Peyer's patch (tissue), 4 donors: ENCODE data around the gene CASKIN1. TPM values are rescaled to one million over a fixed set of nuclear protein-coding genes. Genes with fewer than 3 reads are reported as not detected.
A peak's percentile ranks its signal among the peaks of the same experiment; 100 is the strongest.

Source experiments
- DNase-seq, 3 donors: peaks; one replicate each; pipeline ENCODE4 v3.0.0-alpha.2; 2017 to 2019
- H3K27ac ChIP-seq, 4 donors: fragments of 200-600 bp; sonication (generic); one replicate each; pipeline ENCODE4 v1.5.1; 2016 to 2019
- H3K27me3 ChIP-seq, 2 donors: fragments of 200-600 bp; sonication (generic); one replicate each; pipeline ENCODE4 v1.5.1; 2019
- H3K36me3 ChIP-seq, 3 donors: fragments of 200-600 bp; sonication (generic); one replicate each; pipeline ENCODE4 v1.5.1; 2016 to 2019
- H3K4me1 ChIP-seq, 4 donors: fragments of 200-600 bp; sonication (generic); one replicate each; pipeline ENCODE4 v1.5.1; 2016 to 2019
- H3K4me3 ChIP-seq, 4 donors: fragments of 200-600 bp; sonication (generic); 1 replicate in 3 of 4; 2 replicates in 1 of 4; pipeline ENCODE4 v1.5.1; 2016 to 2019; ENCODE audit warnings: mild to moderate bottlenecking in 1 of 4
- H3K9me3 ChIP-seq, 4 donors: fragments of 200-600 bp; sonication (generic); one replicate each; pipeline ENCODE4 v1.5.1; 2016 to 2019; ENCODE audit warnings: mild to moderate bottlenecking in 1 of 4
- POLR2A ChIP-seq, 2 donors: fragments of 450-650 bp; IDR thresholded peaks; one replicate each; pipeline ENCODE4 v1.5.1; 2017; ENCODE audit warnings: antibody characterized with exemption in 2 of 2, mild to moderate bottlenecking in 2 of 2, moderate library complexity in 2 of 2
- total RNA-seq, 4 donors: library from RNA; depleted of rRNA; stranded (reverse); fragments of >200 nt; gene quantifications; one replicate each; pipeline ENCODE4 v1.1.0, GENCODE V29; 2016
- TF ChIP-seq, protein P1 (sequence below), 6 experiments: fragments of 450-650 bp in 4 of 6; fragments of 200-600 bp in 2 of 6; sonication (generic) in 1 of 6; IDR thresholded peaks; one replicate each; pipeline ENCODE4 v1.5.1; 2017 to 2019; ENCODE audit warnings: antibody characterized with exemption in 6 of 6, mild to moderate bottlenecking in 3 of 6, moderate library complexity in 1 of 6

Gene CASKIN1
- total RNA-seq, 4 donors from 2014 or later: not detected

DNA sequence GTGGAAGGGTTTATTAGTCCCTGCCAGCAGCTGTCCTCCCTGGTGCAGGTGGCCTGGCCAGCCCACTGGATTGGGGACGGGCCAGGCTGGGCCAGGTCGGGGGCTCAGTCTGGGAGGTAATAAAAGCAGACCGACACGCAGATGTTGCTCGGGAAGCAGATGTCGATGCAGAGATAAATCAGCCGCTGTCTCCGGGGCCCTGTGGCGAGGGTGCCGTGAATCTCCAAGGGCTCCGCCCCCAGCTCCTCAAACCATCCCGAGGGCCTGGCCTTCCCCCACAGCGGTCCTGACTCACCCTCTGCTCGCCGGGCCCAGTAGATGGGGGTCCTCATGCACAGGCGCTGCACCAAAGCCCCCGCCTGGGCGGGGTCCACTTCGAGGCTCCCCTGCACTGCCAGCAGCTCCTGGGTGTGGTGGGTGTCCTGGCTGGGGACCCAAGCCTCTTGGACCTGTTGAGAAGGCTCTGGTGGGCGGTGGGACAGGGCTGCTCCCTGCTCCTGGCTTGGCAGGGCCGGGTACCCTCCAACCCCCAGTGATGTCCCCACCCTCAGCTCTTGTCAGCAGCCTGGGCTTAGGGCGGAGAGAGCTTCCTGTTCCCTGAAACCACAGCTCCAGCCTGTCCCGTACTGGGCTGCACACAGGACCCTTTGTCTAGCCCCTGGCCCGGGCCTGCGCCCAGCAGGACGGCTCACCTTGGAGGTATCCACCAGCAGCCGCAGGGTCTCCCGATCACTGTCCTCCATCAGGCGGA, 13.0 kb upstream of the CASKIN1 start:
- Histone ChIP-seq H3K4me1 (peaks cover 0 to 37% (median 9%) of the 10 kb centered on the region in 4 donors), H3K27ac (no peak overlapping the region), H3K4me3 (no peak overlapping the region), H3K27me3 (no peaks in the 10 kb centered on the region), H3K9me3 (no peaks in the 10 kb centered on the region), H3K36me3 (peaks cover 0 to 36% (median 0%) of the 10 kb centered on the region in 3 donors)
- DNase-seq: no peak
- TF ChIP-seq, protein P1, sequence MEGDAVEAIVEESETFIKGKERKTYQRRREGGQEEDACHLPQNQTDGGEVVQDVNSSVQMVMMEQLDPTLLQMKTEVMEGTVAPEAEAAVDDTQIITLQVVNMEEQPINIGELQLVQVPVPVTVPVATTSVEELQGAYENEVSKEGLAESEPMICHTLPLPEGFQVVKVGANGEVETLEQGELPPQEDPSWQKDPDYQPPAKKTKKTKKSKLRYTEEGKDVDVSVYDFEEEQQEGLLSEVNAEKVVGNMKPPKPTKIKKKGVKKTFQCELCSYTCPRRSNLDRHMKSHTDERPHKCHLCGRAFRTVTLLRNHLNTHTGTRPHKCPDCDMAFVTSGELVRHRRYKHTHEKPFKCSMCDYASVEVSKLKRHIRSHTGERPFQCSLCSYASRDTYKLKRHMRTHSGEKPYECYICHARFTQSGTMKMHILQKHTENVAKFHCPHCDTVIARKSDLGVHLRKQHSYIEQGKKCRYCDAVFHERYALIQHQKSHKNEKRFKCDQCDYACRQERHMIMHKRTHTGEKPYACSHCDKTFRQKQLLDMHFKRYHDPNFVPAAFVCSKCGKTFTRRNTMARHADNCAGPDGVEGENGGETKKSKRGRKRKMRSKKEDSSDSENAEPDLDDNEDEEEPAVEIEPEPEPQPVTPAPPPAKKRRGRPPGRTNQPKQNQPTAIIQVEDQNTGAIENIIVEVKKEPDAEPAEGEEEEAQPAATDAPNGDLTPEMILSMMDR (IDR thresholded peaks at IDR 0.05): no peak
- no peak for TF ChIP-seq POLR2A (IDR thresholded peaks at IDR 0.05)

DNA sequence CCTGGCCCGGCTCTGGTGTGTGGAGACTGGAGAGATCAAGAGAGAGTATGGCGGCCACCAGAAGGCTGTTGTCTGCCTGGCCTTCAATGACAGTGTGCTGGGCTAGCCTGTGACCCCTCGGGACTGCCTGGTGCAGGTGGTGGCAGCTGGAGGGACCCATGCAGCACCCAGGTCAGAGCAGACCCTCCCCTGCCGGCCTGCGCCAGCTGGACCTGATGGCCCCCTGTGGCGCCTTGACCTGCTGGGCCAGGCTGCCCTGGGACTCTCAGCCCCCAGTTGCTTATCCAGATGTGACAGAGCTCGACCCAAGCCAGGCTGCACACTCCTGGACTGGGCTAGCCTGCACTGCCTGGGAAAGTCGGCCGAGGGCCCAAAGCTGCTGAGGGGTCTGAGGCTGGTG, 12.4 kb upstream of the CASKIN1 start:
- no peak for TF ChIP-seq POLR2A (IDR thresholded peaks at IDR 0.05)
- TF ChIP-seq, protein P1 (IDR thresholded peaks at IDR 0.05): no peak
- no peaks in the 10 kb centered on the region for H3K9me3 ChIP-seq
- H3K27ac ChIP-seq: no peak overlapping the region
- H3K4me3 ChIP-seq: no peak overlapping the region
- no peaks in the 10 kb centered on the region for H3K27me3 ChIP-seq
- peaks cover 0 to 36% (median 0%) of the 10 kb centered on the region in 3 donors for H3K36me3 ChIP-seq
- DNase-seq: no peak
- H3K4me1 ChIP-seq: peaks cover 0 to 35% (median 7%) of the 10 kb centered on the region in 4 donors

DNA sequence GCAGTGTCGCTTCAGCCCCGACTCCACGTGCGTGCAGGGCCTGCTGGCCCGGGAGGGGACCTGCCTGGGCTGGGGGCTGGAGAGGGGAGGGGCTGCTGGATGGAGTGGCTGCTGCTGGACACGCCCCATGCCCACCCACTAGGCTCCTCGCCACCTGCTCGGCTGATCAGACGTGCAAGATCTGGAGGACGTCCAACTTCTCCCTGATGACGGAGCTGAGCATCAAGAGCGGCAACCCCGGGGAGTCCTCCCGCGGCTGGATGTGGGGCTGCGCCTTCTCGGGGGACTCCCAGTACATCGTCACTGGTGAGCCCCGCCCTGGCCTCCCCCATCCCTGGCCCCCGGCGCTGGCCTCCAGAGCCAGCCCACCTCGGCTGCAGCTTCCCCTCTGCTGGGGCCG, 11.9 kb upstream of the CASKIN1 start:
- Histone ChIP-seq H3K27ac (no peak overlapping the region), H3K36me3 (peaks cover 0 to 36% (median 0%) of the 10 kb centered on the region in 3 donors)
- DNase-seq: no peak

DNA sequence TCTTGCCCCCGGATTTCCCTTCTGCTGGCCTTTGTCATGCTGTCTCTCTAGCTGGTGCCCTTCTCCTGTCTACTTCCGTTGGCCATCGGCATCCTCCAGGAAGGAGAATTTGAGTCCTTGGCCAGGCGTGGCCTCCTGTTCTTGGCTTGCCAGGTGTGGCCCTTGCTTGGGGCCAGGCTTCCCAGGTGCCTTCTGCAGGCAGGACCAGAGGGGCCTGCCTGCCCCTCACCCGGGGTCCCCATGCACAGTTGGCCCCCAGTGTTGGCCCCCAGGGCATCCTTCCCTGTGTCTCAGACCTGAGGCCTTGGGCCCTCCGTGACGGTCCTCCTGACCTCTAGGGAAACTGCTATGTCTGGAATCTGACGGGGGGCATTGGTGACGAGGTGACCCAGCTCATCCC, 11.5 kb upstream of the CASKIN1 start:
- peaks cover 0 to 36% (median 0%) of the 10 kb centered on the region in 3 donors for H3K36me3 ChIP-seq
- no peaks in the 10 kb centered on the region for H3K27me3 ChIP-seq

More for the DNA sequence above, 11.9 kb upstream of the CASKIN1 start:
- no peaks in the 10 kb centered on the region for H3K9me3 ChIP-seq
- H3K4me3 ChIP-seq: no peak overlapping the region
- TF ChIP-seq, protein P1 (IDR thresholded peaks at IDR 0.05): no peak
- no peak for TF ChIP-seq POLR2A (IDR thresholded peaks at IDR 0.05)
- H3K27me3 ChIP-seq: no peaks in the 10 kb centered on the region
- peaks cover 0 to 30% (median 6%) of the 10 kb centered on the region in 4 donors for H3K4me1 ChIP-seq

DNA sequence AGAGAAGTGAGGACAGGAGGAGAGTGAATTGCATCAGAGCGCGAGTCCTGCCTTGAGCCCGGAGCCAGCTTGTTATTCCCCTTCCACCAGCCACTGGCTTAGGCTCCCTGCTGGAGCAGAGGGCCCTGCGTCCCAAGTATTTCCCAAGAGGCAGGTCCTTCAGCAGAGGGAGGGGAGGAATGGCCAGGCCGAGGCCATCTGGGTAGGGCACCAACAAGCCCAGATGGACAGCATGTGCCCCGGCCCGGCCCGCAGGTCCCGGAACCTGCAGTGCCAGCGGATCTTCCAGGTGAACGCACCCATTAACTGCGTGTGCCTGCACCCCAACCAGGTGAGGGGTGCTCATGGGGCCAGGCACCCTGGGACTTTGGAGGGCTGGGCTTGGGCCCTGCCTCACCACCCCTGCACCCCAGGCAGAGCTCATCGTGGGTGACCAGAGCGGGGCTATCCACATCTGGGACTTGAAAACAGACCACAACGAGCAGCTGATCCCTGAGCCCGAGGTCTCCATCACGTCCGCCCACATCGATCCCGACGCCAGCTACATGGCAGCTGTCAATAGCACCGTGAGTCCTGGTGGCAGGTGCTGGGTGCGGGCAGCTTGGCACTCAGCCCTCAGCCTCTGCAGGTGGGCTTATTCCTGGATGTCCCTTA, 10.5 kb upstream of the CASKIN1 start:
- Histone ChIP-seq H3K36me3 (peaks cover 0 to 36% (median 0%) of the 10 kb centered on the region in 3 donors), H3K27ac (no peak overlapping the region)
- TF ChIP-seq POLR2A (IDR thresholded peaks at IDR 0.05): no peak

More for the DNA sequence above, 11.5 kb upstream of the CASKIN1 start:
- no peak for DNase-seq
- Histone ChIP-seq H3K4me1 (peaks cover 0 to 26% (median 6%) of the 10 kb centered on the region in 4 donors), H3K4me3 (no peak overlapping the region), H3K27ac (no peak overlapping the region), H3K9me3 (no peaks in the 10 kb centered on the region)
- TF ChIP-seq, protein P1 (IDR thresholded peaks at IDR 0.05): no peak
- no peak for TF ChIP-seq POLR2A (IDR thresholded peaks at IDR 0.05)

DNA sequence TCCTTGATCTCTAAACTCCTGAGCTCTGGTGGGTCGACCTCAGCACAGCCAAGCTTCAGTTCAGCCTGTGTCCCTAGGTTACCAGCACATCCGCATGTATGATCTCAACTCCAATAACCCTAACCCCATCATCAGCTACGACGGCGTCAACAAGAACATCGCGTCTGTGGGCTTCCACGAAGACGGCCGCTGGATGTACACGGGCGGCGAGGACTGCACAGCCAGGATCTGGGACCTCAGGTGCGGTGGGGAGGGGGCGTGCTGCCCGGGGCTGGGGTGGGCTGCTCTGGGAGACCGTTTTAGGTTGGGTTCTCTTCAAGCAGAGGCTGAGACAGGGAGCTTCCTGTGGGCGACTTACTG, 10.0 kb upstream of the CASKIN1 start:
- no peak for DNase-seq
- H3K9me3 ChIP-seq: no peaks in the 10 kb centered on the region
- peak overlapping the region; percentile 59 to 98 (median 82) for H3K4me3 ChIP-seq
- H3K36me3 ChIP-seq: peaks cover 0 to 36% (median 0%) of the 10 kb centered on the region in 3 donors
- H3K4me1 ChIP-seq: peaks cover 0 to 18% (median 6%) of the 10 kb centered on the region in 4 donors
- H3K27me3 ChIP-seq: no peaks in the 10 kb centered on the region
- TF ChIP-seq, protein P1 (IDR thresholded peaks at IDR 0.05): no peak
- TF ChIP-seq POLR2A (IDR thresholded peaks at IDR 0.05): no peak
- peak overlapping the region in 2 of 4 donors; percentile 98 to 99 for H3K27ac ChIP-seq

More for the DNA sequence above, 10.5 kb upstream of the CASKIN1 start:
- H3K4me3 ChIP-seq: no peak overlapping the region
- no peak for DNase-seq
- peaks cover 0 to 18% (median 6%) of the 10 kb centered on the region in 4 donors for H3K4me1 ChIP-seq
- H3K27me3 ChIP-seq: no peaks in the 10 kb centered on the region
- no peaks in the 10 kb centered on the region for H3K9me3 ChIP-seq
